H1 (cell line): ENCODE results near the gene UROC1. TPM values are rescaled to one million over a fixed set of nuclear protein-coding genes. Genes with fewer than 3 reads are reported as not detected.

ENCODE experiments used
- CTCF ChIA-PET: fragments of 300-600 bp; sonication (Branson Sonifier 250); formaldehyde crosslinking; loops from one replicate; lab custom pipeline; 2021; ENCODE audit not compliant: partially characterized antibody; lab: Charles Lee
- POLR2A ChIA-PET: fragments of 300-600 bp; sonication (Branson Sonifier 250); formaldehyde crosslinking; loops from one replicate; lab custom pipeline; 2021; ENCODE audit warnings: inconsistent platforms; ENCODE audit not compliant: partially characterized antibody; lab: Charles Lee
- DNase-seq, 2 experiments: peaks; one replicate each; pipeline versions ENCODE4 v3.0.0 to v3.0.0-alpha.2; 2010 to 2022; ENCODE audit warnings: low spot score in 2 of 2, low read depth in 1 of 2, mixed read lengths in 1 of 2
- FAIRE-seq: peaks from 2 replicates; lab custom pipeline; 2011; peaks lifted over from hg19 to GRCh38; lab: Jason Lieb, UNC
- H2AFZ ChIP-seq: 2 replicates; pipeline ENCODE4 v1.8.1; 2012; ENCODE audit warnings: low read length, inconsistent platforms
- H2AK5ac ChIP-seq: 2 replicates; pipeline ENCODE4 v1.6.1; 2013; ENCODE audit warnings: low read depth, low read length
- H2BK120ac ChIP-seq: replicated peaks from 2 replicates; pipeline ENCODE3; 2013; ENCODE audit warnings: low read depth, low read length, inconsistent platforms
- H2BK12ac ChIP-seq: 2 replicates; pipeline ENCODE4 v1.6.1; 2013; ENCODE audit warnings: low read depth, low read length
- H2BK15ac ChIP-seq: 2 replicates; pipeline ENCODE4 v1.6.1; 2013; ENCODE audit warnings: low read length
- H2BK20ac ChIP-seq: 2 replicates; pipeline ENCODE4 v1.6.1; 2013; ENCODE audit warnings: low read length
- H2BK5ac ChIP-seq: 2 replicates; pipeline ENCODE4 v1.6.1; 2013; ENCODE audit warnings: low read depth, low read length
- H3K14ac ChIP-seq: 2 replicates; pipeline ENCODE4 v1.6.1; 2013; ENCODE audit warnings: inconsistent platforms; ENCODE audit not compliant: insufficient read length
- H3K18ac ChIP-seq: 2 replicates; pipeline ENCODE4 v1.6.1; 2013; ENCODE audit warnings: low read length; ENCODE audit errors: extremely low read depth
- H3K23ac ChIP-seq: 2 replicates; pipeline ENCODE4 v1.6.1; 2013; ENCODE audit warnings: inconsistent platforms; ENCODE audit not compliant: insufficient read length
- H3K23me2 ChIP-seq: 2 replicates; pipeline ENCODE4 v1.6.1; 2013; ENCODE audit warnings: low read depth, low read length
- H3K27ac ChIP-seq: 2 replicates; pipeline ENCODE4 v1.6.1; 2011; ENCODE audit warnings: low read depth, low read length, inconsistent platforms
- H3K27me3 ChIP-seq, 4 experiments: replicated peaks in 1 of 4; 1 replicate in 1 of 4; 2 replicates in 3 of 4; pipeline versions ENCODE4 v1.6.1 to v1.8.1; 2011 to 2013; ENCODE audit warnings: low read length in 3 of 4, mild to moderate bottlenecking in 3 of 4, inconsistent platforms in 2 of 4, mixed read lengths in 2 of 4, moderate library complexity in 1 of 4; ENCODE audit not compliant: control insufficient read depth in 3 of 4, insufficient read depth in 3 of 4; ENCODE audit errors: extremely low read depth in 1 of 4
- H3K36me3 ChIP-seq, 4 experiments: 2 replicates each; pipeline versions ENCODE4 v1.6.1 to v1.8.1; 2011 to 2013; ENCODE audit warnings: mild to moderate bottlenecking in 4 of 4, low read length in 3 of 4, moderate library complexity in 2 of 4, control low read depth in 1 of 4, inconsistent platforms in 1 of 4; ENCODE audit not compliant: insufficient read depth in 4 of 4, control insufficient read depth in 2 of 4
- H3K4ac ChIP-seq: replicated peaks from 2 replicates; pipeline ENCODE3; 2013; ENCODE audit warnings: low read length, low read depth, mixed read lengths, inconsistent platforms; ENCODE audit not compliant: insufficient read length
- H3K4me1 ChIP-seq, 4 experiments: replicated peaks in 1 of 4; 1 replicate in 1 of 4; 2 replicates in 3 of 4; pipeline versions ENCODE4 v1.6.1 to v1.8.1; 2011 to 2013; ENCODE audit warnings: low read length in 3 of 4, inconsistent platforms in 2 of 4, mixed read lengths in 1 of 4; ENCODE audit not compliant: insufficient read depth in 4 of 4, control insufficient read depth in 3 of 4
- H3K4me2 ChIP-seq, 2 experiments: 2 replicates each; pipeline versions ENCODE4 v1.6.1 to v1.8.1; 2011 to 2013; ENCODE audit warnings: low read depth in 2 of 2, low read length in 2 of 2, control low read depth in 1 of 2, inconsistent platforms in 1 of 2, mild to moderate bottlenecking in 1 of 2; ENCODE audit not compliant: insufficient read depth in 1 of 2
- H3K4me3 ChIP-seq, 4 experiments: fragments of 200-600, 300-600 bp in 1 of 4; sonication (generic), shearing (Covaris generic), sonication (Bioruptor Twin) in 1 of 4; 2 replicates each; pipeline versions ENCODE4 v1.5.1 to v1.8.1; 2011 to 2016; ENCODE audit warnings: low read length in 4 of 4, low read depth in 3 of 4, control low read depth in 2 of 4, inconsistent platforms in 2 of 4, mild to moderate bottlenecking in 2 of 4, mixed read lengths in 1 of 4, moderate library complexity in 1 of 4; ENCODE audit not compliant: insufficient read depth in 2 of 4; ENCODE audit errors: extremely low read depth in 1 of 4
- H3K56ac ChIP-seq: replicated peaks from 2 replicates; pipeline ENCODE3; 2013; ENCODE audit warnings: low read depth, mild to moderate bottlenecking, mixed read lengths, low read length, inconsistent platforms; ENCODE audit not compliant: insufficient read length
- H3K79me1 ChIP-seq: 2 replicates; pipeline ENCODE4 v1.6.1; 2013; ENCODE audit warnings: low read depth, low read length, control low read depth
- H3K79me2 ChIP-seq, 2 experiments: 2 replicates each; pipeline versions ENCODE4 v1.6.1 to v1.8.1; 2012 to 2013; ENCODE audit warnings: low read length in 2 of 2, mild to moderate bottlenecking in 2 of 2, inconsistent platforms in 1 of 2; ENCODE audit not compliant: insufficient read depth in 2 of 2, control insufficient read depth in 1 of 2
- H3K9ac ChIP-seq, 4 experiments: replicated peaks in 1 of 4; 1 replicate in 1 of 4; 2 replicates in 3 of 4; pipeline versions ENCODE4 v1.6.1 to v1.8.1; 2011 to 2013; ENCODE audit warnings: low read depth in 3 of 4, low read length in 3 of 4, control low read depth in 2 of 4, mild to moderate bottlenecking in 2 of 4, moderate library complexity in 2 of 4, inconsistent platforms in 1 of 4; ENCODE audit errors: extremely low read depth in 1 of 4
- H3K9me3 ChIP-seq, 2 experiments: 2 replicates each; pipeline versions ENCODE4 v1.6.1 to v1.8.1; 2012 to 2013; ENCODE audit warnings: mild to moderate bottlenecking in 2 of 2, moderate library complexity in 2 of 2, control low read depth in 1 of 2, inconsistent platforms in 1 of 2, low read depth in 1 of 2, low read length in 1 of 2, mixed read lengths in 1 of 2; ENCODE audit not compliant: insufficient read depth in 2 of 2
- H4K20me1 ChIP-seq, 2 experiments: replicated peaks in 1 of 2; 2 replicates each; pipeline versions ENCODE3 to v1.8.1; 2011 to 2013; ENCODE audit warnings: inconsistent platforms in 2 of 2, low read length in 2 of 2, mild to moderate bottlenecking in 1 of 2; ENCODE audit not compliant: insufficient read depth in 2 of 2, control insufficient read depth in 1 of 2
- H4K5ac ChIP-seq: 2 replicates; pipeline ENCODE4 v1.6.1; 2013; ENCODE audit warnings: low read length, low read depth, mixed read lengths, inconsistent platforms; ENCODE audit not compliant: insufficient read length
- H4K8ac ChIP-seq: 2 replicates; pipeline ENCODE4 v1.8.0; 2013; ENCODE audit warnings: mild to moderate bottlenecking, moderate library complexity, low read length, inconsistent platforms; ENCODE audit not compliant: insufficient read depth; ENCODE audit errors: extremely low read depth
- H4K91ac ChIP-seq: replicated peaks from 2 replicates; pipeline ENCODE3; 2013; ENCODE audit warnings: low read length, mixed read lengths, inconsistent platforms; ENCODE audit not compliant: insufficient read length
- WGBS, 2 experiments: shearing (Covaris generic) in 1 of 2; methylation state at CpG; one replicate each; pipeline versions ENCODE4 v1.1.6 to v1.1.7; 2013 to 2015; ENCODE audit warnings: low lambda C conversion rate in 2 of 2, mixed read lengths in 2 of 2, inconsistent platforms in 1 of 2, low coverage in 1 of 2, missing lambda C conversion rate in 1 of 2; ENCODE audit not compliant: insufficient replicate concordance in 2 of 2, insufficient coverage in 1 of 2, insufficient read length in 1 of 2; ENCODE audit errors: extremely low coverage in 1 of 2, missing lambda C conversion rate in 1 of 2; 5-methylcytosine and 5-hydroxymethylcytosine counted together
- polyA plus RNA-seq, 7 experiments: library from polyadenylated mRNA; depleted of rRNA in 3 of 7; stranded (reverse) in 5 of 7; unstranded in 2 of 7; fragments of >200 nt in 5 of 7; fragments of 200-250 nt in 2 of 7; gene quantifications; 1 replicate in 5 of 7; 2 replicates in 1 of 7; 4 replicates in 1 of 7; pipeline versions ENCODE4 v1.2.1 to v1.2.3, GENCODE V29; 2011 to 2013; ENCODE audit warnings: missing spikeins in 2 of 7, mixed read lengths in 2 of 7
- total RNA-seq: library from RNA; stranded (reverse); fragmentation: NEBNext Ultra II Directional; extraction: Animal tissue kit (Norgen Biotek cat#: 25700); gene quantifications from 2 replicates; pipeline ENCODE4 v1.2.1, GENCODE V29; 2021

Gene UROC1
- total and polyA plus RNA-seq, 2 of the 8 experiments (the other 6 are each of a cell fraction or from before 2014, with no cell fraction given): 0.03 TPM; not detected in 1

GRCh38 chr3:126463521-126463920 is 54.1 kb downstream of the UROC1 start:
- Histone ChIP-seq H3K27ac (no peak overlapping the region), H3K79me2 (0 out of 4 replicates have a peak, but pooled peaks cover 0 to 3% of the 10 kb centered on the region in 2 experiments), H3K4me2 (no peak overlapping the region), H3K23ac (no peak overlapping the region), H4K5ac (no peak overlapping the region), H3K79me1 (peaks cover 2% of the 10 kb centered on the region; the same call in 1 of the 2 replicates), H4K91ac (no peak overlapping the region), H2AK5ac (no peak overlapping the region), H3K14ac (no peak overlapping the region), H3K4me1 (no peaks in the 10 kb centered on the region), H3K9me3 (no peaks in the 10 kb centered on the region), H4K20me1 (peaks cover 9 to 13% of the 10 kb centered on the region in 2 experiments), H2BK20ac (no peak overlapping the region), H3K4me3 (no peak overlapping the region), H4K8ac (no peak overlapping the region), H3K9ac (no peak overlapping the region), H2AFZ (no peak overlapping the region), H3K18ac (no peak overlapping the region), H3K27me3 (no peaks in the 10 kb centered on the region), H2BK5ac (no peak overlapping the region), H2BK120ac (no peak overlapping the region), H3K4ac (no peak overlapping the region), H2BK12ac (no peak overlapping the region), H3K23me2 (no peaks in the 10 kb centered on the region), H3K36me3 (peaks cover 19 to 85% (median 61%) of the 10 kb centered on the region in 4 experiments; a peak in 7 of 8 replicates), H3K56ac (no peak overlapping the region), H2BK15ac (no peak overlapping the region)
- CTCF ChIA-PET: interaction anchor here (1.5 to 1.6 kb wide), 2 partner anchors 46 to 85 kb away, joined by 3 read pairs; no protein-coding TSS in a partner anchor
- DNase-seq: no peak
- POLR2A ChIA-PET: no interaction called here
- 81% methylated on average over 2 of the region's 2 CpGs; no CpG with 5 or more reads in 1 of the 2 experiments for WGBS, 2 experiments
- no peak for FAIRE-seq
